Measurements from ENCODE around the gene SLC22A1.

GRCh38 chr6:160180706-160181105, 59.1 kb downstream of the SLC22A1 start:
- TF ChIP-seq, protein P1, sequence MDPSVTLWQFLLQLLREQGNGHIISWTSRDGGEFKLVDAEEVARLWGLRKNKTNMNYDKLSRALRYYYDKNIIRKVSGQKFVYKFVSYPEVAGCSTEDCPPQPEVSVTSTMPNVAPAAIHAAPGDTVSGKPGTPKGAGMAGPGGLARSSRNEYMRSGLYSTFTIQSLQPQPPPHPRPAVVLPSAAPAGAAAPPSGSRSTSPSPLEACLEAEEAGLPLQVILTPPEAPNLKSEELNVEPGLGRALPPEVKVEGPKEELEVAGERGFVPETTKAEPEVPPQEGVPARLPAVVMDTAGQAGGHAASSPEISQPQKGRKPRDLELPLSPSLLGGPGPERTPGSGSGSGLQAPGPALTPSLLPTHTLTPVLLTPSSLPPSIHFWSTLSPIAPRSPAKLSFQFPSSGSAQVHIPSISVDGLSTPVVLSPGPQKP (IDR thresholded peaks at IDR 0.05; ENCODE audit: borderline replicate concordance, low read depth, low read length): no peak
- no peak for TF ChIP-seq POLR2A (IDR thresholded peaks at IDR 0.05; ENCODE audit: low read depth, low read length)
- no peak for TF ChIP-seq SMC3 (IDR thresholded peaks at IDR 0.05; ENCODE audit: low read depth, low read length)
- TF ChIP-seq, protein P2, sequence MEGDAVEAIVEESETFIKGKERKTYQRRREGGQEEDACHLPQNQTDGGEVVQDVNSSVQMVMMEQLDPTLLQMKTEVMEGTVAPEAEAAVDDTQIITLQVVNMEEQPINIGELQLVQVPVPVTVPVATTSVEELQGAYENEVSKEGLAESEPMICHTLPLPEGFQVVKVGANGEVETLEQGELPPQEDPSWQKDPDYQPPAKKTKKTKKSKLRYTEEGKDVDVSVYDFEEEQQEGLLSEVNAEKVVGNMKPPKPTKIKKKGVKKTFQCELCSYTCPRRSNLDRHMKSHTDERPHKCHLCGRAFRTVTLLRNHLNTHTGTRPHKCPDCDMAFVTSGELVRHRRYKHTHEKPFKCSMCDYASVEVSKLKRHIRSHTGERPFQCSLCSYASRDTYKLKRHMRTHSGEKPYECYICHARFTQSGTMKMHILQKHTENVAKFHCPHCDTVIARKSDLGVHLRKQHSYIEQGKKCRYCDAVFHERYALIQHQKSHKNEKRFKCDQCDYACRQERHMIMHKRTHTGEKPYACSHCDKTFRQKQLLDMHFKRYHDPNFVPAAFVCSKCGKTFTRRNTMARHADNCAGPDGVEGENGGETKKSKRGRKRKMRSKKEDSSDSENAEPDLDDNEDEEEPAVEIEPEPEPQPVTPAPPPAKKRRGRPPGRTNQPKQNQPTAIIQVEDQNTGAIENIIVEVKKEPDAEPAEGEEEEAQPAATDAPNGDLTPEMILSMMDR (conservative IDR thresholded peaks at IDR 0.05; ENCODE audit: low read depth, low read length): no peak
- no peak for TF ChIP-seq USF2 (IDR thresholded peaks at IDR 0.05; ENCODE audit: low read depth, low read length)
- no peak for TF ChIP-seq CEBPB (IDR thresholded peaks at IDR 0.05; ENCODE audit: low read depth, low read length)
- no peak for TF ChIP-seq RAD21 (IDR thresholded peaks at IDR 0.05; ENCODE audit: low read length)
- TF ChIP-seq RCOR1 (IDR thresholded peaks at IDR 0.05; ENCODE audit: insufficient replicate concordance, low read length): no peak
- no peak for TF ChIP-seq MAZ (IDR thresholded peaks at IDR 0.05; ENCODE audit: borderline replicate concordance, low read depth, low read length)
- TF ChIP-seq MXI1 (IDR thresholded peaks at IDR 0.05; ENCODE audit: borderline replicate concordance, low read depth, low read length): no peak
- TF ChIP-seq FOS (IDR thresholded peaks at IDR 0.05; ENCODE audit: low read depth, low read length): no peak
- TF ChIP-seq BHLHE40 (IDR thresholded peaks at IDR 0.05; ENCODE audit: low read depth, low read length): no peak
